Neural progenitor cell (in vitro differentiated cells): ENCODE results near the gene RNF8. TPM values are rescaled to one million over a fixed set of nuclear protein-coding genes. Genes with fewer than 3 reads are reported as not detected.

Experiments used
- DNase-seq: peaks from one replicate; pipeline ENCODE4 v3.0.0-alpha.2; 2016; ENCODE audit warnings: low spot score
- H2AFZ ChIP-seq: fragments of 200-600 bp; sonication (generic); replicated peaks from 2 replicates; pipeline ENCODE4 v1.6.1; 2016; ENCODE audit warnings: antibody characterized with exemption
- H3F3A ChIP-seq: fragments of 200-600 bp; sonication (generic); 2 replicates; pipeline ENCODE4 v1.6.1; 2016; ENCODE audit warnings: antibody characterized with exemption, low read depth
- H3K27ac ChIP-seq: fragments of 200-600 bp; sonication (generic); 2 replicates; pipeline ENCODE4 v1.5.1; 2016; ENCODE audit warnings: mild to moderate bottlenecking
- H3K27me3 ChIP-seq: fragments of 200-600 bp; sonication (generic); 2 replicates; pipeline ENCODE4 v1.6.1; 2016; ENCODE audit warnings: mild to moderate bottlenecking, moderate library complexity
- H3K36me3 ChIP-seq: fragments of 200-600 bp; sonication (generic); 2 replicates; pipeline ENCODE4 v1.5.1; 2016
- H3K4me1 ChIP-seq: fragments of 200-600 bp; sonication (generic); 2 replicates; pipeline ENCODE4 v1.6.1; 2016; ENCODE audit warnings: mixed run types
- H3K4me2 ChIP-seq: fragments of 200-600 bp; sonication (generic); 2 replicates; pipeline ENCODE4 v1.6.1; 2016
- H3K4me3 ChIP-seq: fragments of 200-600 bp; sonication (generic); 2 replicates; pipeline ENCODE4 v1.5.1; 2016
- H3K79me2 ChIP-seq: fragments of 200-600 bp; sonication (generic); 2 replicates; pipeline ENCODE4 v1.6.1; 2016; ENCODE audit warnings: low read depth
- H3K9ac ChIP-seq: fragments of 200-600 bp; sonication (generic); 2 replicates; pipeline ENCODE4 v1.6.1; 2016
- H3K9me3 ChIP-seq: fragments of 200-600 bp; sonication (generic); 2 replicates; pipeline ENCODE4 v1.5.1; 2016; ENCODE audit warnings: low read depth
- H4K20me1 ChIP-seq: fragments of 200-600 bp; sonication (generic); 2 replicates; pipeline ENCODE4 v1.6.1; 2016; ENCODE audit warnings: low read depth
- H3K27ac Mint-ChIP-seq: 3 replicates; pipeline ENCODE4 v1.8.0; 2021; ENCODE audit warnings: mixed read lengths
- H3K27me3 Mint-ChIP-seq: 2 replicates; pipeline ENCODE4 v1.8.0; 2022; ENCODE audit warnings: low read depth, mild to moderate bottlenecking, inconsistent platforms, moderate library complexity, mixed read lengths; ENCODE audit not compliant: insufficient read depth
- H3K36me3 Mint-ChIP-seq: 3 replicates; pipeline ENCODE4 v1.8.0; 2021; ENCODE audit warnings: mixed read lengths
- H3K4me1 Mint-ChIP-seq: 3 replicates; pipeline ENCODE4 v1.8.0; 2021; ENCODE audit warnings: mixed read lengths
- H3K4me3 Mint-ChIP-seq: 3 replicates; pipeline ENCODE4 v1.8.0; 2021; ENCODE audit warnings: mild to moderate bottlenecking, moderate library complexity, mixed read lengths
- H3K9me3 Mint-ChIP-seq: 3 replicates; pipeline ENCODE4 v1.8.0; 2020; ENCODE audit warnings: mixed read lengths
- EZH2 ChIP-seq: fragments of 200-600 bp; sonication (generic); IDR thresholded peaks from 2 replicates; pipeline ENCODE4 v1.6.1; 2017; ENCODE audit warnings: antibody characterized with exemption, mild to moderate bottlenecking, moderate library complexity
- EZH2phosphoT487 ChIP-seq: fragments of 200-600 bp; sonication (generic); IDR thresholded peaks from 2 replicates; pipeline ENCODE4 v1.6.1; 2017; ENCODE audit warnings: antibody characterized with exemption
- total RNA-seq: library from RNA; depleted of rRNA; stranded (reverse); fragments of >200 nt; gene quantifications from 2 replicates; pipeline ENCODE4 v1.2.3, GENCODE V29; 2015; ENCODE audit warnings: low replicate concordance
- TF ChIP-seq, protein P1 (sequence below): fragments of 200-600 bp; sonication (generic); IDR thresholded peaks from 2 replicates; pipeline ENCODE4 v1.5.1; 2017; ENCODE audit warnings: antibody characterized with exemption, mild to moderate bottlenecking

Gene RNF8
- total RNA-seq, 1 donor from 2014 or later, result 68.5 TPM

DNA sequence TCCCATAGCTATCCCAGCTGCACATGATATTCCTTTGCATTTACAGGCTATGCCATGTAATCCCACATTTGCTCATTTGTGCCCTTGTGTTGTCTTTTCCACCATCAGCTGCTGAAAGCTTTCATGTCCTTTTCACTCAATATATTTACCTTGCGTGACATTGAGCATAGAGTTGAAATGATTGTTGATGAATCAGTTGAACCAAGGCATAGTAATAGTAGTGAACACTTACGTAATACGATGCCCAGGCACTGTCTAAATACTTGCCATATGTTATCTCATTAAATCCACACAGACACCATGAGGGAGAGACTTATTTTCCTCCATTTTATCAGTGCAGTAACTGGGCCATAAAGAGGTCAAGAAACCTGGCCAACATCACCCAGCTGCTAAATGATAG, 13.1 kb downstream of the RNF8 start:
- no peak overlapping the region for H3K27ac Mint-ChIP-seq
- Histone ChIP-seq H3K4me1 (peaks cover 6% of the 10 kb centered on the region), H4K20me1 (peaks cover 36% of the 10 kb centered on the region), H3K27me3 (no peaks in the 10 kb centered on the region), H3F3A (no peaks in the 10 kb centered on the region), H3K9ac (no peak overlapping the region), H3K4me2 (no peak overlapping the region), H3K9me3 (no peaks in the 10 kb centered on the region), H3K27ac (no peak overlapping the region), H2AFZ (no peak overlapping the region), H3K4me3 (no peak overlapping the region), H3K79me2 (peaks cover 10% of the 10 kb centered on the region), H3K36me3 (peaks cover 3% of the 10 kb centered on the region)
- no peak for DNase-seq
- TF ChIP-seq EZH2phosphoT487, result no peak
- TF ChIP-seq EZH2, result no peak
- TF ChIP-seq, protein P1, sequence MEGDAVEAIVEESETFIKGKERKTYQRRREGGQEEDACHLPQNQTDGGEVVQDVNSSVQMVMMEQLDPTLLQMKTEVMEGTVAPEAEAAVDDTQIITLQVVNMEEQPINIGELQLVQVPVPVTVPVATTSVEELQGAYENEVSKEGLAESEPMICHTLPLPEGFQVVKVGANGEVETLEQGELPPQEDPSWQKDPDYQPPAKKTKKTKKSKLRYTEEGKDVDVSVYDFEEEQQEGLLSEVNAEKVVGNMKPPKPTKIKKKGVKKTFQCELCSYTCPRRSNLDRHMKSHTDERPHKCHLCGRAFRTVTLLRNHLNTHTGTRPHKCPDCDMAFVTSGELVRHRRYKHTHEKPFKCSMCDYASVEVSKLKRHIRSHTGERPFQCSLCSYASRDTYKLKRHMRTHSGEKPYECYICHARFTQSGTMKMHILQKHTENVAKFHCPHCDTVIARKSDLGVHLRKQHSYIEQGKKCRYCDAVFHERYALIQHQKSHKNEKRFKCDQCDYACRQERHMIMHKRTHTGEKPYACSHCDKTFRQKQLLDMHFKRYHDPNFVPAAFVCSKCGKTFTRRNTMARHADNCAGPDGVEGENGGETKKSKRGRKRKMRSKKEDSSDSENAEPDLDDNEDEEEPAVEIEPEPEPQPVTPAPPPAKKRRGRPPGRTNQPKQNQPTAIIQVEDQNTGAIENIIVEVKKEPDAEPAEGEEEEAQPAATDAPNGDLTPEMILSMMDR, result no peak
- no peaks in the 10 kb centered on the region for H3K27me3 Mint-ChIP-seq
- H3K9me3 Mint-ChIP-seq, result no peaks in the 10 kb centered on the region
- no peak overlapping the region for H3K4me3 Mint-ChIP-seq
- H3K36me3 Mint-ChIP-seq, result peaks cover 19% of the 10 kb centered on the region
- H3K4me1 Mint-ChIP-seq, result no peaks in the 10 kb centered on the region

DNA sequence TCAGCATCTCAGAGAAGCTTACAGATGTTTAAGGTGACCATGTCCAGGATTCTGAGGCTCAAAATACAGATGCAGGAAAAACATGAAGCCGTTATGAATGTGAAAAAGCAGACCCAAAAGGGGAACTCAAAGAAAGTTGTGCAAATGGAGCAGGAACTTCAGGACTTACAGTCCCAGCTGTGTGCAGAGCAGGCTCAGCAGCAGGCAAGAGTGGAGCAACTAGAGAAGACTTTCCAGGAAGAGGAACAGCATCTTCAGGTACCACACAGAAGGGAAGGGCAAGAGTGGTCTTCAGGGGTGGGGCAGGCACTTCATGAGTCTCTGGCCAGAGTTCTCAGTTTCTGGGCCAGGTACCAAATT, 15.2 kb downstream of the RNF8 start:
- DNase-seq, result no peak
- Mint-ChIP-seq H3K4me3 (no peak overlapping the region), H3K36me3 (peaks cover 15% of the 10 kb centered on the region), H3K27me3 (no peaks in the 10 kb centered on the region), H3K9me3 (no peaks in the 10 kb centered on the region), H3K27ac (no peak overlapping the region), H3K4me1 (no peaks in the 10 kb centered on the region)
- H3K27ac ChIP-seq, result no peak overlapping the region
- H3K9me3 ChIP-seq, result no peaks in the 10 kb centered on the region
- H3K4me3 ChIP-seq, result no peak overlapping the region
- H3K27me3 ChIP-seq, result no peaks in the 10 kb centered on the region
- H3K79me2 ChIP-seq, result peaks cover 10% of the 10 kb centered on the region
- no peak overlapping the region for H2AFZ ChIP-seq
- H3K4me1 ChIP-seq, result no peaks in the 10 kb centered on the region
- H3K9ac ChIP-seq, result no peak overlapping the region
- peaks cover 28% of the 10 kb centered on the region for H4K20me1 ChIP-seq
- TF ChIP-seq EZH2 (no peak), EZH2phosphoT487 (no peak)
- TF ChIP-seq, protein P1, result no peak
- H3F3A ChIP-seq, result no peaks in the 10 kb centered on the region
- H3K4me2 ChIP-seq, result no peak overlapping the region
- H3K36me3 ChIP-seq, result peaks cover 3% of the 10 kb centered on the region

DNA sequence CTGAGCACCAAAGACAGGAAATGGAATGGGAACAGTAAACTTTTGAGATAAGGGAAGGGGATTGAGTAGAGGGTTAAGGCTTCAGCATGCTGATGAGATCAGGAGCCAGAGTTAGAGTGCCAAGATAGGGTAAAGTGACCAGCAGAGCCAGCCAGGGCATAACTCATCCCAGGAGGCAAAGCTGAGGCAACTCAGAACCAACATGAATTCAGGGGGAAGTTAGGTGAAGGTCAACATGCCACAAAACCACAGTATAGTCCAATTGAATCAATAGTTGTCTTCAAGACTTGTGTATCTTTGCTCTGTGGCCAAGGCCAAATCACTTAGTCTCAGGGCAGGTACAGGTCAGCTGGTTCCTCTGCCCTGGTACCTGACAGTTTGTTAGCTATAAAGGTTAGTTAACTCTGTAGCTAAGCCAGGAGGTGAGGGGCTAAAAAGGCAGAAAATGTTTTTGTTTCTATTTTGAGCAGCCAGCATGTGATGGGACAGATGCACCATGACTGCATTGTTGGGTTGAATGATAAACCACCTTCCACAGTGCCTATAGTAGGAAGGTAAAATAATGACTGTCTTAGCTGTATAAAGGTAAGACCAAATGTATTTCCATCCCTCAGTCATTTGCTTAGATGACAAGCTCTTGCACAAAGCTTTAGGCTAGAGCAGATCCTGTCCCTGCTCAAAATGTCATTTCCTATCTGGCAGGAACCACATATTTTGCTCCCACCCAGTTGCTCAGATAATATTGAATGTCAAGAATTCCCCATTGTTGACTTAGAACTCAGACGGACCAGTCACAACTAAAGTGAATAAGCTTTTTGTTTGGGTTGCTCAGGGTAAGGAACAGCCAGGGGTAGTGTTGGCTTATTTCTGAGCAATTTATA, 15.8 kb downstream of the RNF8 start:
- Mint-ChIP-seq H3K4me1 (no peaks in the 10 kb centered on the region), H3K27ac (no peak overlapping the region), H3K27me3 (no peaks in the 10 kb centered on the region), H3K9me3 (no peaks in the 10 kb centered on the region), H3K4me3 (no peak overlapping the region), H3K36me3 (peaks cover 15% of the 10 kb centered on the region)
- Histone ChIP-seq H2AFZ (no peak overlapping the region), H3K79me2 (peaks cover 5% of the 10 kb centered on the region), H3K27me3 (no peaks in the 10 kb centered on the region), H4K20me1 (peaks cover 28% of the 10 kb centered on the region), H3K9me3 (no peaks in the 10 kb centered on the region), H3K4me1 (no peaks in the 10 kb centered on the region), H3K9ac (no peak overlapping the region), H3K36me3 (no peaks in the 10 kb centered on the region), H3K27ac (no peak overlapping the region), H3K4me3 (no peak overlapping the region), H3F3A (no peaks in the 10 kb centered on the region), H3K4me2 (no peak overlapping the region)
- TF ChIP-seq EZH2phosphoT487 (no peak), EZH2 (no peak)
- TF ChIP-seq, protein P1, result no peak
- no peak for DNase-seq
